Spinal cord (tissue), 10 donors: Measurements from ENCODE around the gene C5orf34. TPM values are rescaled to one million over a fixed set of nuclear protein-coding genes. Genes with fewer than 3 reads are reported as not detected.
"Not testable (repeated sequence)": the region's sequence is repeated elsewhere in the genome, so short reads cannot be mapped to it uniquely, and the experiment has no call there.

Experiments
- DNase-seq, 6 donors: peaks; one replicate each; pipeline versions ENCODE4 v3.0.0 to v3.0.0-alpha.2; 2013 to 2015; ENCODE audit warnings: low spot score in 6 of 6, low read depth in 4 of 6
- H3K27ac ChIP-seq: one replicate; pipeline ENCODE4 v1.5.1; 2013; ENCODE audit warnings: low read depth, low read length, control low read depth
- H3K27me3 ChIP-seq: one replicate; pipeline ENCODE4 v1.6.1; 2013; ENCODE audit warnings: low read length; ENCODE audit not compliant: control insufficient read depth, insufficient read depth
- H3K36me3 ChIP-seq: one replicate; pipeline ENCODE4 v1.6.1; 2013; ENCODE audit warnings: low read length; ENCODE audit not compliant: control insufficient read depth, insufficient read depth
- H3K4me1 ChIP-seq: one replicate; pipeline ENCODE4 v1.6.1; 2013; ENCODE audit warnings: low read length; ENCODE audit not compliant: control insufficient read depth, insufficient read depth
- H3K4me3 ChIP-seq: one replicate; pipeline ENCODE4 v1.5.1; 2013; ENCODE audit warnings: low read depth, low read length, control low read depth
- H3K9me3 ChIP-seq: one replicate; pipeline ENCODE4 v1.6.1; 2013; ENCODE audit warnings: low read length; ENCODE audit not compliant: control insufficient read depth, insufficient read depth
- WGBS: methylation state at CpG from one replicate; pipeline ENCODE4 v1.1.5; 2013; ENCODE audit warnings: missing lambda C conversion rate; ENCODE audit not compliant: insufficient coverage; 5-methylcytosine and 5-hydroxymethylcytosine counted together
- polyA plus RNA-seq, 2 donors: library from polyadenylated mRNA; unstranded; fragments of 120-200 nt; gene quantifications; one replicate each; pipeline ENCODE4 v1.2.1, GENCODE V29; 2013; ENCODE audit not compliant: insufficient read length in 2 of 2
- total RNA-seq, 2 donors: library from RNA; depleted of rRNA in 1 of 2; stranded (reverse); fragments of 120-200 nt in 1 of 2; fragments of >200 nt in 1 of 2; gene quantifications; one replicate each; pipeline versions ENCODE4 v1.2.3 to v1.2.4, GENCODE V29; 2013 to 2014
- donor health status: healthy.

The C5orf34 gene
- total and polyA plus RNA-seq, 4 donors: 4.5 to 7.5 (median 4.6) TPM

DNA sequence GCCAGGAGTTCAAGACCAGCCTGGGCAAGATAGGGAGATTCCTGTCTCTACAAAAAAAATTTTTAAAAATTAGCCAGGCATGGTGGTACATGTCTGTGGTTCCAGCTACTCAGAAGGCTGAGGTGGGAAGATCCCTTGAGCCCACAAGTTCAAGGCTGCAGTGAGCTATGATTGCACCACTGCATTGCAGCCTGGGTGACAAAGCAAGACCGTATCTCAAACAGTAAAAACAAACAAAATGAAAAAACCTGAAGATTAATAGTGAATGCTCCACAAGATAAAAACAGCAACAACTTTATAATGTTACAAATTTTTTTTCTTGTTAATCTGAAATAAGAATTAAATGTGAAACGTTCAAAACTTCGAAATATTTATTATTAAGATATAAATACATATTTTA is 28.6 kb downstream of the C5orf34 start:
- H3K4me3 ChIP-seq: no peak overlapping the region
- H3K27me3 ChIP-seq: no peaks in the 10 kb centered on the region
- DNase-seq: no peak
- H3K4me1 ChIP-seq: peaks cover 4% of the 10 kb centered on the region
- WGBS: no CpG with 5 or more reads among the region's 3 CpGs
- H3K27ac ChIP-seq: no peak overlapping the region
- no peaks in the 10 kb centered on the region for H3K36me3 ChIP-seq
- H3K9me3 ChIP-seq: no peaks in the 10 kb centered on the region

DNA sequence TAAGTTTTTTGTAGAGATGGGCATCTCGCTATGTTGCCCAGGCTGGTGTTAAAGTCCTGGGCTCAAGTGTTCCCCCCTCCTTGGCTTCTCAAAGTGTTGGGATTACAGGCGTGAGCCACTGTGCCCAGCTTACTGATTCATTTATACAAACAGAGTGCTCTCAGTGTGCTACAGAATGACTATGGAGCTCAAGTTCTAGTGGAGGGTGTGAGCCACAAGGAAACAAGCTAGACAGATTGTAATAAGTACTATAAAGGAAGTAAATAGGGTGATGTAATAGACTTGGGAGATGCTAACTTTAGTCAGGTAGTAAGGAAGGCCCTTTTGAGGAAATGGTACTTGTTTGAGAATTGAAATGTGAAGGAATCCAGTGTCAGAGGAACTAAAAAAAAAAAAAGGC is 29.5 kb downstream of the C5orf34 start:
- Histone ChIP-seq H3K27me3 (no peaks in the 10 kb centered on the region), H3K9me3 (no peaks in the 10 kb centered on the region), H3K27ac (no peak overlapping the region), H3K4me3 (no peak overlapping the region), H3K36me3 (no peaks in the 10 kb centered on the region), H3K4me1 (peaks cover 4% of the 10 kb centered on the region)
- WGBS: 86% methylated on average over 1 of the region's 2 CpGs
- DNase-seq: no peak

DNA sequence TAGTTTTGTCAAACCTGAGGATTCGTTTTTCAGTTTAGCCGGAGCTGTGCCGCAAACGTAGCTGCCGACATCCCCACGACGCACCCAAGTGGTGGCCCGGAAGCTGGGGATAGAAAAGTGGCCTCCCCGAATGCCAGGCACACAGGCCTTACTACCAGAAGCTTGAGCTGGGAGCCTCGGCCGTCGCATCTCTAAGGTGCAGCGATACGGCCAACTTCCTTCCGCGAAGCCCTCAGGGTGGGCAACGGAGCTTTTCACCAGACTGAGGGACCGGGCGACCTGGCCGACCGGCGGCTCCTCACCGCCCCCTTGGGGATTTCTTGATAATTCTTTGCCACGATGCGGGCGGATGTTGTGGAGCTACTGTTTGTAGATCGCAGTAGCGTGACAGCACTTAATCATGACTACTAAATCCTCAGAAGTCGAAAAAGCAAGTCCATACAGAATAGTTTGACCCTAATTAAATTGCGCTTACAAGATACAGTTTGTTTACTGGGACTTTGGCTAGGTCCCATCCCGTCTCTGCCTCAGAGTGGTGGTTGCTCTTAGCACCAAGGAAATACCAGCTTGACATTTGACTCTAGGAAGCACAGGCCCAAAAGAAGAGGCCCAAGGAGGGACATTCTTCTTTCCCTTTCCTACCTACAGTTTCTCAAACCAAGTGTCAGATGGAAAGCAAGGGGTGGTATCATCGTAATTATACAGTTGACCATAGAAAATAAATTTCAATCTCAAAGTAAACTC is 30.7 kb downstream of the C5orf34 start:
- no peaks in the 10 kb centered on the region for H3K9me3 ChIP-seq
- peaks cover 4% of the 10 kb centered on the region for H3K4me1 ChIP-seq
- H3K36me3 ChIP-seq: no peaks in the 10 kb centered on the region
- whole genome bisulfite sequencing: 1% methylated on average over 28 of the region's 32 CpGs
- peak overlapping the region; percentile 99 for H3K27ac ChIP-seq
- H3K4me3 ChIP-seq: peak overlapping the region; percentile 84
- H3K27me3 ChIP-seq: no peaks in the 10 kb centered on the region
- peak in 5 of 6 donors; percentile 61 to 93 (median 70) for DNase-seq

DNA sequence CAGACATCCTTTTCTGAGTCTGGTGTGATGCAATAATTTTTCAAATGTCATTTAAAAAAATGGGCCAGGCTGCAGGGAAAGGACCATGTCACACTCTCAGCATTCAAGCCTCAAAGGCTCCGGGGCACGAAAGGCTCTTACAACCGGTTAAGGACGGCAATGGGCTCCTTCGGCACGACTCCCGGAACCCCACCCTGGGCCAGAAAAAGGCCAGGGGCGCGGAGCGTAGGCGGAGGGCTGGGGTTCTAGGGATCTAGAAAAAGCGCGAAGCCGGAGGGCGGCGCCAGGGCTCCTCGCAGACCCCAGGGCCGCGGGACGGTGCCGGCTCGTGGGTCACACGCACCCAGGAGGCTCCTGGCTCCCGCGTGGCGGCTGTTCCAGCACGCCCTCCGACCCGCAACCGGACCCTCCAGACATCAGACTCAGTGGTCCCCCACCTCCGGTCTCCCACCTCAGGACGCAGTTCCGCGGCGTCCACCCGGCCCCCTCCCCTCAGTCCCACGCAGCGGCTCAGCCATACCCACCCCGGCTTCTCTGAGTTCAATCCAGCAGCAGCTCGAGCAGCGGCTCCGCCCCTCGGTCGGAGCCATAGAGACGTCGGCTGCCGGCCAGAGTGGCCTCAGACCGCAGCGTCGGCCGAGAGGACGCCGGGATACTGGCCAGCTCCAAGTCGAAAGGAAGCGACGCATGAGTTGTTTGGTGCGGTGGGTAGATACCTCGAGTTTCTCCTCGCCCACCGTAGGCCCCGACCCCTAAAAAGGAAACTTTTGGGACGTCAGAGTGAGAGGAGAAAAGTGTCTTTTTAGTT is 31.4 kb downstream of the C5orf34 start, which contains the start of gene TMEM267:
TSS of gene TMEM267 (minus strand) at position 568 of the 808 bp plus-strand sequence. CDS start 29,896 bp downstream, outside the sequence.
- peak; percentile 84 to 98 (median 92) for DNase-seq
- under 1% methylated on average over 62 of the region's 62 CpGs for WGBS

DNA sequence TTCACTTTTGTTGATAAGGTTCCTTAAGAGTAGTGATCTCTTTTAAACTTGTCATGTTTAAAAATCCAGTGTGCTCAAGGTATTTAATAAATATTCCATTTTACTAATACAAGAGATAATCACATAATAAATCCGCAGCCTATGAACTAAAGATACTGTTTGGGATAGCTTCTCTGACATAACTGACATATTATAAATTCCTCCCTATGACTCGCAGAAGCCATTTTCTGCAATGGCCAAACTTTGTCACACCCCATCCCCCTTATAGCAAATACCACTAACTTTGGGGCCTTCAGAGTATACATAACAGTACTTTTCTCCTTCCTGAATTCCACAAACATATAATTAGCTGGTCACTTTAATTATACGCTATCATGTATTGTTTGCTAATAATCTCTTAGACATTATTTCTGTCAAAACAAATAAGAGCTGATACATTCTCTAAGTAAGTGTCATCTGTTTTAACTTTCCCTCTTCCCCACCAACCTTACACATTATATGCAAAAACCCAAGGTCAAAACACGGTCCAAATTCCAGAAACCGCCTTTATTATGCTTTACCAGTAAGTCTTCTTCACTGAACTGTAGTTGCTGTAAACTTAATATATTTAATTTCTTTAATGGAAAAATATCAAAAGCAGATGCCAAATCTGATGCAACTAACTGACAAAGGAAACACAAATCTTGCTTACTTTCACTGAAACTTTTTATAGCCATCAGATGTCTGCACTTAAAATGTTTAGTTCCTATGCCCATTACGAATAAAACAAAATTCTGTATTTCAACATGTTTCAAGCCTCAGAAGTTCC is 32.3 kb downstream of the C5orf34 start:
- Histone ChIP-seq H3K4me3 (peak overlapping the region; percentile 84), H3K27me3 (no peaks in the 10 kb centered on the region), H3K27ac (peak overlapping the region; percentile 99), H3K4me1 (peaks cover 4% of the 10 kb centered on the region), H3K9me3 (no peaks in the 10 kb centered on the region), H3K36me3 (no peaks in the 10 kb centered on the region)
- 84% methylated on average over 2 of the region's 6 CpGs for WGBS
- no peak for DNase-seq

More for the DNA sequence above, 31.4 kb downstream of the C5orf34 start, which contains the start of gene TMEM267:
- H3K27ac ChIP-seq: peak within 1 kb of the TSS; percentile 99
- H3K4me3 ChIP-seq: peak within 1 kb of the TSS; percentile 84
- H3K36me3 ChIP-seq: no peaks in the 10 kb centered on the region
- H3K27me3 ChIP-seq: no peaks in the 10 kb centered on the region
- no peaks in the 10 kb centered on the region for H3K9me3 ChIP-seq
- H3K4me1 ChIP-seq: peaks cover 4% of the 10 kb centered on the region

DNA sequence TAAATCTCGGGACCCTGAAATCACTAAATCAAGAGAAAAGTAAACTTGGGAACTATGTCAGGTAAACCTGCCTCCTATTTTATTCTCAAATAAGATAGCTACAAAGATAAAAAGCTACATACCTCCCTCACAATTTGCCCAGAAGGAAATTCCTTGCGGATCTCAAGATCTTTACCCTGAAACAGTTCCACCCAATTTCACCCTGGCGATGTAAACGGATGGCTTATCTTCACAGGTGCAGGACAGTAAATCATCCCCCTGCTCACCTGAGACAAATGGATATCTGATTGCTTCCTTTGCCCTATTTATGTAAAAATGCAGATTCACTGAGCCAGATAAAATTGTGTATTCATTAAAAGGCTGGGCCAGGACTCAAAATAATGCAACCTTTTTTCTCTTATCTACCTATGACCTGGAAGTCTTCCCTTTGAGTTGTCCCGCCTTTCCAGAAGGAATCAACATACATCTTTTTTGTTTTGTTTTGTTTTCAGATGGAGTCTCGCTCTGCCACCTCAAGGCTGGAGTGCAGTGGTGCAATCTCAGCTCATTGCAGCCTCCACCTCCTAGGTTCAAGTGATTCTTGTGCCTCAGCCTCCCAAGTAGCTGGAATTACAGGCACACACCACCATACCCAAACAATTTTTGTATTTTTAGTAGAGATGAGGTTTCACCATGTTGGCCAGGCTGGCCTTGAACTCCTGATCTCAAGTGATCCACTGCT is 45.1 kb downstream of the C5orf34 start:
- H3K27ac ChIP-seq: no peak overlapping the region
- WGBS: 94% methylated on average over 3 of the region's 6 CpGs
- H3K4me3 ChIP-seq: no peak overlapping the region
- H3K36me3 ChIP-seq: no peaks in the 10 kb centered on the region
- no peaks in the 10 kb centered on the region for H3K4me1 ChIP-seq
- no peaks in the 10 kb centered on the region for H3K27me3 ChIP-seq
- DNase-seq: no peak
- H3K9me3 ChIP-seq: peaks cover 4% of the 10 kb centered on the region

DNA sequence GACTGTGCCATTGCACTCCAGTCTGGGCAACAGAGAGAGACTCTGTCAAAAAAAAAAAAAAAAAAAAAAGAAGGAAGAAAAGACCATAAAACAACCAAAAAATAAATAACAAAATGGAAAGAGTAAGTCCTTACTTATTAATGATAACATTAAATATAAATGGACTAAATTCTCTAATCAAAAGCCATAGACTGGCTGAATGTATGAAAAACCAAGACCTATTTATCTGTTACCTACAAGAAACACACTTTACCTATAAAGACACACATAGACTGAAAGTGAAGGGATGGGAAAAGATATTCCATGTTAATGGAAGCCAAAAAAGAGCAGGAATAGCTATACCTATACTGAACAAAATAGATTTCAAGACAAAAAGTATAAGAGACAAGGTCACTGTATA is 47.8 kb downstream of the C5orf34 start:
- no peak for DNase-seq
- Histone ChIP-seq H3K4me3 (no peak overlapping the region), H3K27me3 (no peaks in the 10 kb centered on the region), H3K9me3 (peaks cover 4% of the 10 kb centered on the region), H3K27ac (no peak overlapping the region), H3K36me3 (no peaks in the 10 kb centered on the region), H3K4me1 (no peaks in the 10 kb centered on the region)

DNA sequence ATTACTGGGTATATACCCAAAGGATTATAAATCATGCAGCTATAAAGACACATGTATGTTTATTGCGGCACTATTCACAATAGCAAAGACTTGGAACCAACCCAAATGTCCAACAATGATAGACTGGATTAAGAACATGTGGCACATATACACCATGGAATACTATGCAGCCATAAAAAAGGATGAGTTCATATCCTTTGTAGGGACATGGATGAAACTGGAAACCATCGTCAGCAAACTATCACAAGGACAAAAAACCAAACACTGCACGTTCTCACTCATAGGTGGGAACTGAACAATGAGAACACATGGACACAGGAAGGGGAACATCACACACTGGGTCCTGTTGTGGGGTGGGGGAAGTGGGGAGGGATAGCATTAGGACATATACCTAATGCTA is 49.5 kb downstream of the C5orf34 start:
- not testable (repeated sequence) for H3K9me3 ChIP-seq, H3K36me3 ChIP-seq, H3K27me3 ChIP-seq, H3K4me1 ChIP-seq, H3K4me3 ChIP-seq, DNase-seq, H3K27ac ChIP-seq
- no CpG with 5 or more reads among the region's 3 CpGs for WGBS

DNA sequence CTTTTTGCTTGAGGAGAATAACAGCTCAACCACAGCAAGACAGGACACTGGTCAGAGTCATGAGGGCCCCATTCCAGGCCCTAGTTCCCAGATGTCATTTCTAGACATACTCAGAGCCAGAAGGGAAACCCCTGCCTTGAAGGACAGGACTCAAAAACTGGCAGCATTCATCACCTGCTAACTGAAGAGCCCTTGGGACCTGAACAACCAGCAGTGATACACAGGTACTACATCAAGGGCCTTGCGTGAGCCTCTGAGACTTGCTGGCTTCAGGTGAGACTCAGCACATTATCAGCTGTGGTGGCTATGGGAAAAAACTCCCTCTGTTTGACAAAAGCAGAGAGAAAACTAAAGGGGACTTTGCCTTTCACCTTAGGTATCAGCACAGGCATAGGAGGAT is 53.9 kb downstream of the C5orf34 start:
- 100% methylated on average over 1 of the region's 1 CpG for WGBS
- H3K27ac ChIP-seq: no peak overlapping the region
- H3K36me3 ChIP-seq: no peaks in the 10 kb centered on the region
- peaks cover 3% of the 10 kb centered on the region for H3K9me3 ChIP-seq
- no peaks in the 10 kb centered on the region for H3K4me1 ChIP-seq
- no peak for DNase-seq
- H3K27me3 ChIP-seq: no peaks in the 10 kb centered on the region
- H3K4me3 ChIP-seq: no peak overlapping the region
